ENCODE measurements around the gene P2RX6.

Gene P2RX6

GRCh38 chr22:20988573-20989322, 26.2 kb upstream of the P2RX6 start:
- Mint-ChIP-seq H3K36me3 (ENCODE audit: low read depth) (peaks cover 19% of the 10 kb centered on the region), H3K27me3 (ENCODE audit: low read depth) (no peaks in the 10 kb centered on the region), H3K9me3 (no peaks in the 10 kb centered on the region), H3K27ac (no peak overlapping the region), H3K4me1 (no peaks in the 10 kb centered on the region), H3K4me3 (no peak overlapping the region)
- TF ChIP-seq CTCF (IDR thresholded peaks at IDR 0.05; ENCODE audit: unreplicated experiment in 3 of 3), result no peak

GRCh38 chr22:20989323-20990138, 25.4 kb upstream of the P2RX6 start:
- Mint-ChIP-seq H3K36me3 (ENCODE audit: low read depth) (peaks cover 14% of the 10 kb centered on the region), H3K9me3 (no peaks in the 10 kb centered on the region), H3K4me3 (no peak overlapping the region), H3K4me1 (no peaks in the 10 kb centered on the region), H3K27ac (no peak overlapping the region), H3K27me3 (ENCODE audit: low read depth) (no peaks in the 10 kb centered on the region)
- TF ChIP-seq CTCF (IDR thresholded peaks at IDR 0.05; ENCODE audit: unreplicated experiment in 3 of 3), result no peak

GRCh38 chr22:20990184-20991180, 24.5 kb upstream of the P2RX6 start:
- Mint-ChIP-seq H3K4me3 (no peak overlapping the region), H3K9me3 (no peaks in the 10 kb centered on the region), H3K36me3 (ENCODE audit: low read depth) (peaks cover 14% of the 10 kb centered on the region), H3K27ac (no peak overlapping the region), H3K27me3 (ENCODE audit: low read depth) (no peaks in the 10 kb centered on the region), H3K4me1 (no peaks in the 10 kb centered on the region)
- TF ChIP-seq CTCF (IDR thresholded peaks at IDR 0.05; ENCODE audit: unreplicated experiment in 3 of 3), result no peak

- no peaks in the 10 kb centered on the region for H3K27me3 Mint-ChIP-seq (ENCODE audit: low read depth)
- peaks cover 15% of the 10 kb centered on the region for H3K36me3 Mint-ChIP-seq (ENCODE audit: low read depth)
- H3K4me1 Mint-ChIP-seq, result no peaks in the 10 kb centered on the region
- no peak overlapping the region for H3K27ac Mint-ChIP-seq
- no peak overlapping the region for H3K4me3 Mint-ChIP-seq
- TF ChIP-seq CTCF (IDR thresholded peaks at IDR 0.05; ENCODE audit: unreplicated experiment in 3 of 3), result no peak
- no peaks in the 10 kb centered on the region for H3K9me3 Mint-ChIP-seq
Observed at GRCh38 chr22:20991252-20992055, 23.5 kb upstream of the P2RX6 start.

- H3K9me3 Mint-ChIP-seq, result no peaks in the 10 kb centered on the region
Observed at GRCh38 chr22:20992056-20992442, 22.9 kb upstream of the P2RX6 start.

More at GRCh38 chr22:20992056-20992442, 22.9 kb upstream of the P2RX6 start:
- H3K27me3 Mint-ChIP-seq (ENCODE audit: low read depth), result no peaks in the 10 kb centered on the region
- no peak for TF ChIP-seq CTCF (IDR thresholded peaks at IDR 0.05; ENCODE audit: unreplicated experiment in 3 of 3)
- no peak overlapping the region for H3K4me3 Mint-ChIP-seq
- no peaks in the 10 kb centered on the region for H3K4me1 Mint-ChIP-seq
- H3K36me3 Mint-ChIP-seq (ENCODE audit: low read depth), result peaks cover 13% of the 10 kb centered on the region
- H3K27ac Mint-ChIP-seq, result no peak overlapping the region
